Measurements from ENCODE around the gene VPS41.
"Not testable (repeated sequence)": the region's sequence is repeated elsewhere in the genome, so short reads cannot be mapped to it uniquely, and the experiment has no call there.

Gene VPS41

DNA sequence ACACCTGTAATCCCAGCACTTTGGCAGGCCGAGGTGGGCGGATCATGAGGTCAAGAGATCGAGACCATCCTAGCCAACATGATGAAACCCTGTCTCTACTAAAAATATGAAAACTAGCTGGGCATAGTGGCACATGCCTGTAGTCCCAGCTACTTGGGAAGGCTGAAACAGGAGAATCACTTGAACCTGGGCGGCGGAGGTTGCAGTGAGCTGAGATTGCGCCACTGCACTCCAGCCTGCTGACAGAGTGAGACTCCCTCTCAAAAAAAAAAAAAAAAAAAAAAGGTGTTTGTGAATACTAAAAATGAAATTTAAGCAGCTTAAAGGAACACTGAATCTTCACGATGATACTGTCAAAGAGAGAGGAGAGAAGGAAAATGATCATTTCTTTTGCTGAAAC, 54.0 kb downstream of the VPS41 start:
- DNase-seq (ENCODE audit: low spot score), result not testable (repeated sequence)

- DNase-seq (ENCODE audit: low spot score), result no peak
These were observed 57.7 kb downstream of the VPS41 start for GRCh38 chr7:38851321-38851720.

GRCh38 chr7:38846280-38846679, 62.7 kb downstream of the VPS41 start:
- no peak for DNase-seq (ENCODE audit: low spot score)

DNA sequence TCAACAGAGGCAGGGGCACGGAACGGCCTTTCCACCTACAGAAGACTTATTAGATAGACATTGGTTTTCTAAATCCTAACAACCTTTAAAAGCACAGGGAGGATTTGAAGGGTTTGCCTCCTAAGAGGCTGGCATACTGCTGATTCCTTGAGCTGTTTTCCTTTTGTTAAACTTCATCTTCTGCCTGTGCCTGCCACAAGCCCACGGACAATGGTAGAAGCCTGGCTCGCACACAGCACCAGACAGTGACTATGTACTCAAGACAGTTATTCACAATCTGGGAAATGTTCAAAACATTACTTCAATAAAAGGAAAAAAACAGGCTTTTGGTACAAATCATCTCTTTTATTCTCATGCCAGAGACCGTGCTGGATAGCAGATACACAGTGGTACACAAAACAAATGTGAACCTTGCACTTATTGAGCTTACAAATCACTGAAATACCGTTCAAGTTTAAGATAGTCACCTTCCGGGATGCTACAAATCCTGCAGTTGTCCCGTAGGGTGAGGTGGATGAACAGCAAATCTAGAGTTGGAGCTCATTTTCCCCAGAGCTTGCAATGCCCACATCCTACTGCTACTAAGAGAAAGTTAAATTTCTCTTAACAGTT, 63.9 kb downstream of the VPS41 start:
- DNase-seq (ENCODE audit: low spot score), result no peak

DNA sequence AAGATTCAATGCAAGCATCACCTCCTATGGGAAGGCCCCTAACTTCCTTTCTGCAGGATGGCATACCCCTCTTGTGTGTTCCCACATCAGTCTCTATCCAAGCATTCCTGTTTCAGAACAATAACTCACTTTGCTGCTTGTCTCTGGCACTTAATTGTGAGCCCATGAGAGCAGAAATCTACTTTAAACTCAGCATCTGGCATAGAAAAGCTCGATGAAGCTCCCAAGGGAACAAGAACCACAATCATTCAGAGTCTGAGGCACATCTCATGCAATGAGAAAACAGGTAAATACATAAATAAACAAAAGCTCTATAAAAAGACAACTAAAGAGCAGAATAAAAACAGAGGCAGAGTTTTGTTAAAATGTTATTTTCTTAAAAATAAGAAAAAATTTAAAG, 66.2 kb downstream of the VPS41 start:
- no peak for DNase-seq (ENCODE audit: low spot score)

GRCh38 chr7:38840736-38841460, 68.1 kb downstream of the VPS41 start:
- no peak for DNase-seq (ENCODE audit: low spot score)

- DNase-seq (ENCODE audit: low spot score), result peak; percentile 7
These were observed 69.1 kb downstream of the VPS41 start for GRCh38 chr7:38839851-38840250.

- DNase-seq (ENCODE audit: low spot score), result no peak
These were observed 70.1 kb downstream of the VPS41 start for GRCh38 chr7:38838725-38839385.

DNA sequence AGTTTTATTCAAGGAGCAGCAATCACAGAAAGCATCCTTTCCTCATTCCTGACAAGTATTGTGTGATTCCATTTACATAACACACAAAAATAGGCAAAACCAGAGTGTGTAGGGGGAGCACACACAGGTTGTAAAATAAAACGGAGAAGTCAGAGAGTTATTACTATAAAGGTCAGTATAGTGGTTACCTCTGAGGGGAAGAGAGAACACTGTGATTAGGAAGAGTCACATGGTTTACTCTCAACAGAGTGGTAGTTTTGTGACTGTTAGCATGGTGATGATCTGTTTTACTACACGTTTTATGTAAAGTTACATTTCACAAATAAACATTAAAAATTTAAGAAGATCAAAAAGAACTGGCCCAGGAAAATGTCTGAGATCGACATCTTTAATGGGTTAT, 74.6 kb downstream of the VPS41 start:
- DNase-seq (ENCODE audit: low spot score), result no peak

DNA sequence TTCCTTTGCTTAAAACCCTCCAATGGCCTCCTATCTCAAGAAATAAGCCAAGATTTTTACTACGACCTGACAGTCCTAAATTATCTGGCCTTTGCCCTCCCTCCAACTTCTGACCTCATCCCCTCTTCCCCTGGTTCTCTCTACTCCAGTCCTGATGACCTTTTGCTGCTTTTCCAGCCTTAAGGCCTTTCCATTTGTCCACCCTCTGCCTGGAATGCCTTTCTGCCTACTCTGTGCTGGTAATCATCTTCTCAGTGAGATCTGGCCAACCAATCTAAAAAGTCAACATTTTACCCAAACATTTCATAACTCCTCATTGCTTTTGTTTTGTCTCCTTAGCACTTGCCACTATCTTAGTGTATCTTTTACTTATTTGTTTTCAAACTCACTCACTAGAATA, 75.7 kb downstream of the VPS41 start:
- DNase-seq (ENCODE audit: low spot score), result no peak

GRCh38 chr7:38831259-38831996, 77.6 kb downstream of the VPS41 start:
- peak; percentile 13 for DNase-seq (ENCODE audit: low spot score)

- DNase-seq (ENCODE audit: low spot score), result no peak
These were observed 78.2 kb downstream of the VPS41 start for GRCh38 chr7:38830826-38831225.

DNA sequence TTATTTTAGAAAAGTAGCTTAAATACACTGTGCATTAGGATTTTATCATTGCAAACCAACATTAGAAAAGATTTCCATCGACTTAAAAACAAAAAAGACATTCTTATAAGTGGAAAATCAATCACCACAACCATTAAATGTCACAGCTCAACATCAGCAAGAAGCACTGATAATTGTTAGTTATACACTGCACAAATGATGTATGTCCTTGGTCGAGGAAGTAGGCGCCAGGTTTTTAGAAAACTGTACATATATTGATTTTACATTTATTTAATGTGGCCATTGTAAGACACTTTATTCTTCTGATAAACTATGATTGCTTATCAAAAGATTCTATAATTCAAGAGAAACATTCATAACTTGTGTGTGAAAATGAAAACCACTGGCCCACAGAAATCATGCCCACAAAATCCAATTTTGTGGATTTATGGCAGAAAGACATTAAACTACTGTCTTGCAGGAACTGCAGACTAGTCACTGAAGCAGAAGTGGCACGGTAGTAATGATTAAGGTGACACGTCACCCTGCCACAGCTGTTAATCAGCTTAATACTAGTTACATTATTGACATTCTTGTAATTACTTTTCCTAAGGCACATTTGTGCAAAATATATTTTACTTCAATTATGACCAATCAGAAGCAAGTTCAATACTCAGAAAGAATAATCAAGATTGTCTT, 79.4 kb downstream of the VPS41 start:
- DNase-seq (ENCODE audit: low spot score), result no peak

- no peak for DNase-seq (ENCODE audit: low spot score)
These were observed 81.0 kb downstream of the VPS41 start for GRCh38 chr7:38828026-38828425.

- no peak for DNase-seq (ENCODE audit: low spot score)
These were observed 83.1 kb downstream of the VPS41 start for GRCh38 chr7:38825721-38826440.

DNA sequence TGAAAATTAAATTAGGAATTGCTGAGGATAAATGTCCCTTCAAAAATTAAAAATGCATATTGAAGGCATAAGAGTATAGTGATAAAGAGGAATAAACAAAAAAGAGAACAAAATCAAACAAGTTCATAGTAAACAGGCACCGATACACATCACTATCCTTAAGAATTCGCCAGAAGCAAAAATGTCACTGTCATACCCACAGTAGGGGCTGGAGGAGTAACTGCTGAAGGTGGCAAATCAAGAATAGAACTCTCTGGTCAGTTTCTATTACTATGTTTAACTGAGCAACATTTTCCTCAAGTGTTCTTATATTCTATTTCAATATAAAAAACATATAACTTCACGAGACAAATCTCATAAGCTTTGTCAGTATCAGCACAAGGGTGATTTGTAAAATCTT, 84.0 kb downstream of the VPS41 start:
- DNase-seq (ENCODE audit: low spot score), result no peak

- DNase-seq (ENCODE audit: low spot score), result no peak
These were observed 86.4 kb downstream of the VPS41 start for GRCh38 chr7:38822549-38822948.

GRCh38 chr7:38820571-38820970, 88.4 kb downstream of the VPS41 start:
- DNase-seq (ENCODE audit: low spot score), result no peak

DNA sequence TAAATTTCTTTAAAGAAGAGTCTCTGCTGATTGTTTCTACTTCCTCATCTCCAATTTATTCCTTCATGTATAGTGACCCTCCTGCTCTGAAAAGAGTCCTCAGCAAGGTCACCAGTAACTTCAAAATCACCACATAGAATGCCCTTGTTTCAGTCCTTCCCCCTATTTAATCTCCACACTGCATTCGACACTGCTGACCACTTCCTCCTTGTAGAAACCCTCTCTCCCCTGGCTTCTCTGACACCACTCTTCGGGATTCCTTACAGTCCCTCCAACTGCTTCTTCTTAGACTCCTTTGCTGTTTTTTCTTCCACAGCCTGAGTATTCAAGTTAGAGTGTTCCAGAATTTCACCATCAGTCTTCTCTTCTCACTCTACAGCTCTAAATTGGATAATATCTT, 89.5 kb downstream of the VPS41 start:
- DNase-seq (ENCODE audit: low spot score), result no peak

DNA sequence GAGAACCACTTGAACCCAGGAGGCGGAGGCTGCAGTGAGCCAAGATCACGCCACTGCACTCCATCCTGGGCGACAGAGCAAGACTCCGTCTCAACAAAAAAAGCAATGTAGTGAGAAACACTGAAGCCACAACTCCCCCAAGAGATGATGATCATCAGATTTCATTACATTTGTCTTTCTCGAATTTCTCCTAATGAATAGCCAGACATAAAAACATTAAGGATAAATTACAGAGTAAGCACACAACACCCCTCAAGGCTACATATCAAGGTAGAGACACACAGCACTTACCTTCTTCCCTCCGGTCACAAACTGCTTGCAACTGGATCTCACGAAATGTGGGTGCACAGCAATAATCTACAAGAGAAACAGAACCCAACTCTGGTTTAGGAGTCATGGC, 91.5 kb downstream of the VPS41 start:
- DNase-seq (ENCODE audit: low spot score), result no peak

- no peak for DNase-seq (ENCODE audit: low spot score)
These were observed 95.2 kb downstream of the VPS41 start for GRCh38 chr7:38813768-38814167.

DNA sequence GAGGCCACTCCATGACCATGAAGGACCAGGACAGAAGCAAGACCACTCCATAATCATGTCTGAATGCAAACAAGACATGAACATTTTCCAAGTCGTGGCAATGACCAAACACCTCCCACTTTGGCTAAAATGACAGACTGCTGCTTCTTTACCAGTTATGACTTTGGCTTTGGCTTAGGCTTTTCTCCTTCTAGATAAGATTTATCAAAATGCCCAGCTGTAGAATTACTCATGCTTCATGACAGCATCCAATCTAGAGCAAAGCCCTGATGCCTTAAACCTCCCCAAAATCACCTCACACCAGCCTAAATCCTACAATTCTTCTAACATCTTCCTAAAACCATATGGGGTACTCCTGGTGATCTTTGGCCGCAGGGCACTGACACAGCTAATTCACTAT, 102.1 kb downstream of the VPS41 start:
- no peak for DNase-seq (ENCODE audit: low spot score)

All from cerebellar cortex (tissue), 1 donor.